Activated T-helper 9 cell treated with anti-CD3 and anti-CD28 coated beads, Interleukin-2, amount 50 U/mL, for 16 hours (primary cell): Measurements from ENCODE around the gene HNRNPD.
A peak's percentile ranks its signal among the peaks of the same experiment; 100 is the strongest.
"Not testable (repeated sequence)": the region's sequence is repeated elsewhere in the genome, so short reads cannot be mapped to it uniquely, and the experiment has no call there.

ENCODE experiments used
- DNase-seq: peaks from one replicate; pipeline ENCODE4 v3.0.0-alpha.2; 2020; ENCODE audit warnings: low read depth

Gene HNRNPD

DNA sequence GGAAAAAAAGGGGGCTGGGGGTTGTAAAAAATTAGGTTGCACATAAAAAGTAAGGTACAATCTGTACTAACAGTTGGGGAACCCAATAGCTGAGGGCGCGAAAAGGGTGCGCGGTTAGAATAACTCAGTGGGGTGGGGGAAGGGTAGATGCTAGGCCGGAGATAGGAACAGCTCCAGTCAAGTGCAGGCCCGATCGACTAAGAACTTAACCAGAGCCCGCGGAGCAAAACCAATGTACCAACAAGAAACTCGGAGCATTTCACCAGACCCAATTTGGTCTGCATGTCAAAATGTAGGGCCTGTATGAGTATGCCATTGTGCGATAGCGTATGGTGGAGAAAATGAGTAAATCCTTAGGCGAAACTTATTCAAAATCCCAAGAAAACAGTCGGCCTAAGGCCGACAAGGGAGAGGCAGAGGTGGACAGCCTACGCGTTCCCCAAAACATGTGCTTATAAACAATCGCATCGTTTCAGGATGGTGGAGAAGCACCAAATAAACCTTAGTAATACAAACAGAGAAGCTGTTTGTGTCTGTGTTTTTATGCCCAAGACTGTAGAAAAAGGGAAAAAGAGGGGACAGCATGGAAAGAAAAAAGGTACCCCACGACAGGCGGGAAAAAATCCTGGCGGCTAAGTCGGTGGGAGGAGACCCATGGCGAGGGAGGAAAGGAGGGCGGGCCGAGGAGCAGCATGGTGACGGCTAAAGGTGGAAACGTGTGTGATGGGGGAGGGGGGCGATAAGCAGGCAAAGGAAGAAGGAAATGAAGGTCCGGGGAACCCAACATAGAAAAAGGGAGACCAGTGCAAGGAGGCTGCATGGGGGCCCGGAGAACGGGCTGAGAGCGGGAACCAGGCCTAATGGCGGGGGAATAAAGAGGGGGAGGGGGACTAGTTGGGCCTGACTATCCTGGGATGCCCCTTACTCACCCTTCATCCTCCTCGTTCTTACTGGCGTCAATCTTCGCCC lies 990 bp downstream of the HNRNPD start:
- peak; percentile 61 for DNase-seq

- no peak for DNase-seq
Measured at GRCh38 chr4:82371497-82371896, 2.3 kb downstream of the HNRNPD start.

- DNase-seq, result no peak
Measured at GRCh38 chr4:82367438-82368097, 6.2 kb downstream of the HNRNPD start.

DNA sequence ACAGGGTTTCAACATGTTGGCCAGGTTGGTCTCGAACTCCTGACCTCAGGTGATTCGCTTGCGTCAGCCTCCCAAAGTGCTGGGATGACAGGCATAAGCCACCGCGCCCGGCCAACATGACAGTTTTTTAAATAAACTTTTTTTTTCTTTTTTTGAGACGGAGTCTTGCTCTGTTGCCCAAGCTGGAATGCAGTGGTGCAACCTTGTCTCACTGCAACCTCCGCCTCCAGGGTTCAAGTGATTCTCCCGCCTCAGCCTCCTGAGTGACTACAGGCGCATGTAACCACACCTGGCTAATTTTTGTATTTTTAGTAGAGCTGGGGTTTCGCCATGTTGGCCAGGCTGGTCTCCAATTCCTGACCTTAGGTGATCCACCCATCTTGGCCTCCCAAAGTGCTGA lies 7.4 kb downstream of the HNRNPD start:
- DNase-seq, result not testable (repeated sequence)

DNA sequence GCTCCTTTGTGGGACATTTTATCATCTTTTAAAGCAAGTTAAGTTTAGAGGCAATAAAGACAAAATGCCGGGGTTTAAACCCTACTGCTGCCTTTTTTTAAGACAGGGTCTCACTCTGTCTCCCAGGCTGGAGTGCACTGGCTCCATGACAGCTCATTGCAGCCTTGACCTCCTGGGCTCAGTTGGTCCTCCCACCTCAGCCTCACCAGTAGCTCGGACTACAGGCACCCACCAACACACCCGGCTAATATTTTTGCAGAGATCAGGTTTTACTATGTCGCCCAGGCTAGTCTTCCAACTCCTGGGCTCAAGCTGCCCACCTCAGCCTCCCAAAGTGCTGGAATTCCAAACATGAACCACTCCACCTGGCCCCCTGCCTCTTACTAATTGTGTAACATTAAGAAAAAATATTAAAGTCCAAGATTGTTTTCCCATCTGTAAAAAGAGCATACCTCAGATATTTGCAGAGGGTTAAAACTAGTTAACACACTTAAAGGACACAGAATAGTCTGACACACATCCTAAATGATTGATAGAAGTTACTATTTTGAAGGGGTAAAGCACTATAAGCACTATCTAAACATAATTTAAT lies 9.8 kb downstream of the HNRNPD start:
- no peak for DNase-seq

- DNase-seq, result no peak
Measured at GRCh38 chr4:82362565-82362964, 11.2 kb downstream of the HNRNPD start.

GRCh38 chr4:82360298-82361177 lies 13.3 kb downstream of the HNRNPD start:
- no peak for DNase-seq

DNA sequence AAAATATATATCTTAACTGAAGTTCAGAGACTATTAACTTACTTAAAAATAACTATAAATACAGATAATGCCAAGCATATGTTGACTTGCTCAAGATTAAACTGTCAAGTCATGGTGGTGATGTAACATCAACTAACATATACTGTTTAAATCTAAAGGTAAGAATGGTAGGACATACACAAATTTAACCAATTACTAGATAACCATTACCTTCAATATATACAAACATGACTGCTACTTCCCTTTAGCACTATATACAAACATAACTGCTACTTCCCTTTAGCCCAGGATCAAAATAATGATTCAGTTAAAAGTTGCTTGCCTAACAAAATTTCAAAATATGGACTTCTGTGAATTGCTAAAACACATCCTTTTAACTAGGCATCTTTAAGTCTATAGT lies 14.9 kb downstream of the HNRNPD start:
- DNase-seq, result no peak

DNA sequence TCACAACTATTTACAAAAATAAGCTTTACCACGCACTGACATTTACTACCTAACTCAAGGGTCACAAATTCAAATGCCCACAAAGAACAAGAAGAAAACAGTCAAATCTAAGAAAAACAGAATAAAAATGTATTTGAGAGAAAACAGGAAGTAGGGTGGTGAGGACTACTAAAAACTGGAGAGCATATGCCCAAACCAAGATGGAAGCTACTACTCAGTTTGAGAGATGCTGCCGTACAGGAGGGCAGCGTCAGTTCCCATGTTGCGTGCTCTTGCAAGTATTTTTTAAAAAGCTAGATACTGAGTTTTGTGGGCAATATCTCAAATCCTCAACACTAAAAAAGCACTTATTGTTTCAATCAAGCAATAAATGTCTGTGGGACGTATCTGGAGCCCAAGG lies 16.2 kb downstream of the HNRNPD start:
- DNase-seq, result no peak

DNA sequence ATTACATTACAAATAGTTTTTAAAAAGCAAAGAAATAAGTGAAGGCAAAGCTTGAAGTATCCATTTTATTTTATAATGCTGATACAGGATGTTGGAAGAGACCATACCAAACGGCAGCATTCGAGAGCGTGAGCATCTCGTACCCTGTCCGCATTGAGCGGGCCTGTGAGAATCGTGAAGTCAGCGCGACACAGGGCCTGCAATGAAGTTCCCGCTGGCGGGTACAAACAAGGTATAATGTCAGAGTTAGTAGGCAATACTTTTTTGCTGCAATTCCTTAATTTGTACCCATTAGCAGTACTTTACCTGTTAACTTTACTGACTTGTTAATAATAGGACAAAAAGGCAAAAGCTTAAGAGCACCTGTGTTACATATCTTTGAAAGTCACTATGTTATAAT lies 19.0 kb downstream of the HNRNPD start:
- no peak for DNase-seq

GRCh38 chr4:82352825-82353366 lies 20.9 kb downstream of the HNRNPD start:
- DNase-seq, result no peak

- DNase-seq, result no peak
Measured at GRCh38 chr4:82352118-82352824, 21.5 kb downstream of the HNRNPD start.

DNA sequence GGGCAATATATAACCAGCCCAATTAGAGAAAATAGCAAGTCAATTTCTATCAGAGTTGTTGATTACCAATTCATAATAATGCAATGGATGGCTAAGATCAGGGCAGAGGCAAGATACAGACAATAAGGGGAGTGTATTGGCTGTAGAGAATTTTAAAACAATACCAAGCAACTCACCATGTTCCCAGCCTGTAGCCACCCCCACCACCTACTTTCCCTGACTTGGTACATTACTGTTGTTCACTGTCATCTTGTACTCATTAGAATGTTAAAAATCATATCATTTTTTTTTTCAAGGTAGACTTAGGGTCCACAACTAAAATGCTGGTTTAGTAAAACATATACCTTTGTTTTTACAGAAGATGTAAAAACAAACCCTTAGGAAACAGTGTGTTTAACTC lies 27.7 kb downstream of the HNRNPD start:
- DNase-seq, result no peak

DNA sequence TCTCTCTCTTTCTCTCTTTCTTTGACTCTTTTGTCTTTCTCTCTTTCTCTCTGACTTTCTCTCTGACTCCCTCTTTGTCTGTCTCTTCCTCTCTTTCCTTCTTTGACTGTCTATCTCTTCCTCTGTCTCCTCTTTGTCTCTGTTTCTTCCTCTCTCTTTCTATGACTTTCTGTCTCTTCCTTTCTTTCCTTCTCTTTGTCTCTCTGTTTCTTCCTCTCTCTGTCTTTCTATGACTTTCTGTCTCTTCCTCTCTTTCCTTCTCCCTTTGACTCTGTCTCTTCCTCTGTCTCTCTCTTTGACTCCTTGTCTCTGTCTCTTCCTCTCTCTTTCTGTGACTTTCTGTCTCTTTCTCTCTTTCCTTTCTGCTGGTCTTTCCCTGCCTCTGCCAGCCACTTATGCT lies 38.7 kb downstream of the HNRNPD start:
- DNase-seq, result no peak

DNA sequence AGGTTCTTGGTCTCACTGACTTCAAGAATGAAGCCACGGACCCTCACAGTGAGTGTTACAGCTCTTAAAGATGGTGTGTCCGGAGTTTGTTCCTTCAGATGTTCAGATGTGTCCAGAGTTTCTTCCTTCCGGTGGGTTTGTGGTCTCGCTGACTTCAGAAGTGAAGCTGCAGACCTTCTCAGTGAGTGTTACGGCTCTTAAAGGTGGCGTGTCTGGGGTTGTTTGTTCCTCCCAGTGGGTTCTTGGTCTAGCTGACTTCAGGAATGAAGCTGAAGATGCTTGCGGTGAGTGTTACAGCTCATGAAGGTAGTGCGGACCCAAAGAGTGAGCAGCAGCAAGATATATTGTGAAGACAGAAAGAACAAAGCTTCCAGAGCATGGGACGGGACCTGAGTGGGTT lies 40.1 kb downstream of the HNRNPD start:
- not testable (repeated sequence) for DNase-seq

DNA sequence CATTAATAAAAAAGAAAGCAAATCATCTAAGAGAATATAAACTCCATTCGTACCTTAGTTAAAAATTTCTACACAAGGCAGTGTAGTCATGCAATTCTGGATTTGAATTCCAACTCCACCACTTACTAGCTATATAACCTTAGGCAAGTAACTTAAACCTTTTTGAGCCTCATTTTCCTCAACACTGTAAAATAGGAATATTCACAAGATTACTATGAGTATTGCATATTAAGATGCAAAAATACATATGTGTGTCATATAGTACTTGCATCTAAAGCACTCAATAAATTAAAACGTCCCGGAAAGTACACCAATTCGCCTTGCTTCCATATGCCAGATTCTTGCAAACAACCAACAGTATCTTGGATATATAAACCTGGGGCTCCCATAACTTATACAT lies 42.0 kb downstream of the HNRNPD start:
- no peak for DNase-seq

- DNase-seq, result no peak
Measured at GRCh38 chr4:82320351-82320750, 53.4 kb downstream of the HNRNPD start.

DNA sequence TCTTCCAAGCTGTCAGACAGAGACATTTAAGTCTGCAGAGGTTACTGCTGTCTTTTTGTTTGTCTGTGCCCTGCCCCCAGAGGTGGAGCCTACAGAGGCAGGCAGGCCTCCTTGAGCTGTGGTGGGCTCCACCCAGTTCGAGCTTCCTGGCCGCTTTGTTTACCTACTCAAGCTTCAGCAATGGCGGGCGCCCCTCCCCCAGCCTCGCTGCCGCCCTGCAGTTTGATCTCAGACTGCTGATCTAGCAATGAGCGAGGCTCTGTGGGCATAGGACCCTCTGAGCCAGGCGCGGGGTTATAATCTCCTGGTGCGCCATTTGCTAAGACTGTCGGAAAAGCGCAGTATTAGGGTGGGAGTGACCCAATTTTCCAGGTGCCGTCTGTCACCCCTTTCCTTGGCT lies 70.7 kb downstream of the HNRNPD start:
- not testable (repeated sequence) for DNase-seq
